Stimulated activated CD8-positive, alpha-beta memory T cell treated with anti-CD3 and anti-CD28 coated beads, Interleukin-12 subunit alpha, Interleukin-12 subunit beta, amount 100 ng/mL, for 4 hours (primary cell): ENCODE data around the gene LSAMP.

ENCODE experiments used
- DNase-seq: peaks from one replicate; pipeline ENCODE4 v3.0.0-alpha.2; 2020; ENCODE audit warnings: low read depth

LSAMP gene

GRCh38 chr3:116051040-116051439, 394.2 kb downstream of the LSAMP start:
- no peak for DNase-seq

DNA sequence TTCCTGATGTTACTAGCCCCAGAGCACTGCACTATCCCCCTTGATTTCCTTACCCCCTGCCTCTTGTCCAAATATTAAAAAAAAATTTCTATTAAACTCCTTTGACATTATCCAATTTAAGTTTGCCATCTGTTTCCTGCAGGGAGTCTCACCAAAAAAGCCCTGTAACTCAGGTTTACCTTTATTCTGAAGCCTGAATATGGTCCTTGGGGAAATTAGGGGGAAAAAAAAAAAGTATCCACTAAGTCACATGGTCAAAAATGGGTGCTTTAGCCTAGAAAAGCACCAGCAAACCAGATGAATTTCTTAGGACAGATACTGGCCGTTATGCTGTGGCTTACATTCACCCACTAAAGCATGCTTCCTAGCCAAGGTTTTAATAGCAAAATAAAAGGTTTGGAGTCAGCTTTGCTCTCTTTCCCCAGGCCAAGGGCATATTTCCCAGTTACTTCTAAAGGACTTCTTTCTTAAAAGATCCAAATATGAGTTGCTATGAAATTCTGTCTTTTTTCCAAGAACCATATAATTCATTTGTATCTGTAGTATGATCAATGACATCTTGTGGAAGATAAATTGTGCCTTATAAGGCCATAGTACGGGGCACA, 394.9 kb downstream of the LSAMP start:
- no peak for DNase-seq

DNA sequence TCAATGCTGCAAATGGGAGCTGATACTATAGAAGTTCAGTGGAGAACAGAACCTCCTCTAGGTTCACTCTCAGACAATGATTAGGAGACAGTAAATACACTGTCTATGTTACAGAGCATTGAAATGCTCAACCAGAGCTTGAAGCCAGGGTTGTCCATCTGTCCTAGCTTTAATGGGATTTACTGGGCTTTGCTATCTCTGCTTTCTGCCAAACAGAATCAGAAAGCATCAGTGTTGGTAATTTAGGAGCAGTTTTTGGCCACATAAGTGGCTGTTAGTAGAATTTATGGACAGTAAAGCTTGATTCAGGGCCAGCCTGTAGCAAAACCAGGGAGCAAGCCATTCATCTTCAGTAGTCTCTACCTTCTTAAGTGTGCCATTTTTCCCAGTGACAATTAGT, 396.3 kb downstream of the LSAMP start:
- DNase-seq, result no peak

DNA sequence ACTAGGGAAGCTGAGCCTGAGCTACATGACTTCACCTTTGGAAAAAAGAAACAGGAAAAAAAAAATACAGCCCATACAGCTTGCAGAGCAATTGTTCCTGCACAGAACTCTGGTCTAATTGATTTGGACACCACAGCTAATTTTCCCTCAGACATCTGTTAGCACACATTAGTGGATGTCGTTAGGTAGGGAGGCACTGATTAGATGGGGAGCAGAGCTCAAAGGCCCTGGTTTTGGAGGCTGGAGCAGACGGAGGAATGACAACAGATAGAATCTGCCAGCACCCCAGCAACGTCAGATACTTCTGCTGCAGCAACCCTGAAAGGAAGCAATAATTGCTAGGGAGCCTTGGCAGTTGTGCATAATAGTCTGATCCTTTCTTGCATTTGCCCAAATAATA, 398.9 kb downstream of the LSAMP start:
- DNase-seq, result no peak

- DNase-seq, result no peak
Measured at GRCh38 chr3:116045314-116045713, 400.0 kb downstream of the LSAMP start.

DNA sequence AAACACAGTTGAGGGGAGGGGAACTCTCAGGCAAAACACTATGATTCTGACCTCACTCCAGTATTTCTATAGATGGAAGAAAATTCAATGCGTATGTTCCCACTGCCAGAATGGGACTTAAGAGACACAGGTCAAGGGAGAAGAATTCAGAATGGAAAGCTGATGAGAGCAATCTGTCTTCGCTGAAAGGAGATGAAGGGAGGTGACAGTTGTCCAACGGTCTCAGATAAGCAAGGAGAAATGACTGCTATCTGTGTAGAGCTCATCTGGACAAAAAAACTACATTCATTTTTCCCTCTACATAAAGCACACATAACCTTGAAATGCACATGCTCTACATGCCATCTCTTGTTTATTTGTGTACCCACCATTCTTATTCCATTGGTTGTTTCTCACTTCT, 405.1 kb downstream of the LSAMP start:
- no peak for DNase-seq

- no peak for DNase-seq
Measured at GRCh38 chr3:116039651-116039985, 405.7 kb downstream of the LSAMP start.

GRCh38 chr3:116038968-116039650, 406.2 kb downstream of the LSAMP start:
- no peak for DNase-seq

DNA sequence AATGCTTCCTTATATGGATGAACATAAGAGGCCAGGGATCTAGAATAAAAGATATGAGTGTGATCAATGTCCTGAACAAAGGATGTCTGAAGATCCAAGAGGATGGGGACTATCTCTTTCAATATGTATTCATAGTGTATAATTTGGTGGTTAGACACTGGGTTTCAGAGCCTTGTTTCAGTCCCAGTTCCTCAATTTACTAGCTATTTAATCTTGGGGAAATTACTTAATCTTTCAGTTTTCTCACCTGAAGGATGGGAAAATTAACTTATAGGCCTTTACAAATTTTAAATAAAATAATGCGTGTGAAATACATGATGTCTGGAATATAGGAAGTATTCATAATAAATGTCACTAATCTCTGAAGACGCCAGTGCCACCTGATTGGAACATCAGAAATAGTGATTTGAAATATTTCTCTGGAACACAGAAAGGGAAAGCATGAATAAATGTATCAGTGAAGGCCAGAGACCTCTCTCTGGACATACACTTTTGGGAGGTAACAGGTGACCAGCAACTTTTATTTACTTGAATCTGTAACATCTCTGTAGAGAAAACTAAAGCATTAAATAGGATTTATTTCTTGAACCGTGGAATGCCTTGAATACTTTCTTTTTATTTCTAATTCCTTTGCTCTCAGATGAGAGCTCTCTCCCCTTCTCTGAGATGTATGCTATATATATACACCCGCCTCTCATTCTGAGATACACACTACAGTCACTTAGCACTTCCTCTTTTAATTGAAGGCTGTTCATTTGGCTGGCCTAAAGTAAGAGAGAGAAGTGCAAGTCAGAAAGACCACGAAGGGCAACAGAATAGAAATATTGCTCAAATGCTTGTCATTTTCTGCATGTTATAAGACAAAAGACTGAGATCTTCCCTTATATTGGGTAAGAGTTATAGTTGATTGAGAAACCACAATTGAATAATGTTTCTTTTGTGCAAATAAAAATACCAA, 407.1 kb downstream of the LSAMP start:
- DNase-seq, result no peak

- no peak for DNase-seq
Measured at GRCh38 chr3:116035429-116035828, 409.9 kb downstream of the LSAMP start.

DNA sequence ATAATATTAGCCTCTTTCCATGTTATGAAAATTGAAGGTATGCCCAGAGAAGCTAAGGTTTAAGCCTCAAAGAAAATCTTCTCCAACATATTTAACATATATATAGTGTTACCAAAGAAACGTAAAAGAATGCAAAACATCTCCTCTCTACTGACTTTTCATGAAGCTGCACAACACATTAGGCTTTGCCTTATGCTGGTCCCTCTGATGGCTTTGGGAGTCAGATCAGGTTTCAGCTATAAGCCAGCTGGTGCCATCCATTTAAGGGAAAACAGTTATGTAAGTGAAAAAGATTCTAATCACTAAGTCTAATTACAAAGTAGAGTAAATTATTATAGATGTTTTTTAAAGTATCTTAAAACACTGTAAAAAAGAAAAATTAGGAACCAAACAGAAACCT, 410.5 kb downstream of the LSAMP start:
- DNase-seq, result no peak

- no peak for DNase-seq
Measured at GRCh38 chr3:116034086-116034485, 411.2 kb downstream of the LSAMP start.

- no peak for DNase-seq
Measured at GRCh38 chr3:116033516-116033915, 411.8 kb downstream of the LSAMP start.

GRCh38 chr3:116032176-116032575, 413.1 kb downstream of the LSAMP start:
- DNase-seq, result no peak

DNA sequence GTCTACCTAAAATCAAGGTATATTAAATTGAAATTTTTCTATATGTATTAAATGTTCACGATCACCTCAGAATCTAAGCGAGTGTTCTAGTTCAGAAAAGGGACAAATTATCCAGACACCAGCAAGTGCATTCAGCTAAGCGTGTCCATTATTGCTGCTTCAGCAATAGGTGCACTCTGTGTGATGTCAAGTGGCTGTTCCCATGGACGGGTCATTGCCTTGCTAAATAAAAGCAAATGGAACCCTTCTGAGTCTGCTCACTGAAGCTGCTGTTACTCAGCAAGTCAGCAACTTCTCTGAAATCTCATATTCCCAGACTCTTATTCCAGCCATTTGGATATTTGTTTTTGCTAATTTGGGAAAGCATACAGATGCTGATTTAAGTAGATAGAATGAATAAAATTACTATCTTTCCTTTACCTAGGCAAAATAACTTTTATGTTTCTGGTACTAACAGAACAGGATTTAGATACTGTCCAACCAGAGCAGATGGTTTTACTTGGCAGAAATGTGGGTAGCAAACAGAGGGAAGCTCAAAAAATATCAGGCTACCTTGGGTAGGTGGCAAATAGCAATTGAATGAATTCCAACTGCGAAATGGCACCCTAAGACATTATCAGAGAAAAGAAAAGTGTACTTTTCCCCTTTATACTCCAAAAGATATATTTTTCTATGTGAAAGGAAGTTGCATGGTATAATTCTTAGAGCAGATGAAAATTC, 415.0 kb downstream of the LSAMP start:
- no peak for DNase-seq

DNA sequence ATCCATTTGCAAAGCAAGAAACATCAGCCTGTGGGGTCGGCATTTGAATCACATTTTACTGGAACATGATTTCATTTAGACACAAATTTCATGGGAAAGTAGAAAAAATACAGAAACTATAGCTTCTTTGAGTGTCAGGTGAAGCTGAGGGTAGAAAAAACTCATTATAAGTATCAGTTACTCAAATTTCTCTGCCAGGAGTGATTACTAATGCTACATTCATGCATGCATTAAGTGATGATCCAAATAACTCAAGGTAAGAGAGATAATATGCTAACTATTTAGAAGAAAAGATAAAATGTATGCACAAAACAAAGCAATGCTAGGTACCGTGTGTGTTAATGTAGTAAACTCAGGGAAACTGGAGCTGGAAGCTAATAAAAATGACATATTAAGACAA, 416.0 kb downstream of the LSAMP start:
- DNase-seq, result no peak

- no peak for DNase-seq
Measured at GRCh38 chr3:116028157-116028556, 417.1 kb downstream of the LSAMP start.

DNA sequence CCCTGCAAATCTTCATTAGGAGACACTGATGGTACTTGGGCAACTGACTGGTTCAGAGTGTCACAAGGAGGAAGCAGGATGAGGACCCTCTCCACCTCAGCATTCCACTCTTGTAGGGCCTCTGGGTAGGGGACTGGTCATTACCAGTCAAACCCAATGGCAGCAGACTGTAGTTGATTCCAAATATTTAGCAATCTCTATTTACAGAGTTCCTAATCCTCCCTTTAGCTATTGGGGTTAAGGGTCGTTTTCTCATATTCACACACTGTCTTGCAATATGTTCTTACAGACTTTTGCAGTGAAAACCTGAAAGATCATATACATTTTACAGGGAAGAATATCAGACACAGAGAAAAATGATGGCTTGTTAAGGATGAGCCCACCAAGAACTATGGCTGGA, 424.3 kb downstream of the LSAMP start:
- no peak for DNase-seq

GRCh38 chr3:116020495-116020894, 424.8 kb downstream of the LSAMP start:
- DNase-seq, result no peak

DNA sequence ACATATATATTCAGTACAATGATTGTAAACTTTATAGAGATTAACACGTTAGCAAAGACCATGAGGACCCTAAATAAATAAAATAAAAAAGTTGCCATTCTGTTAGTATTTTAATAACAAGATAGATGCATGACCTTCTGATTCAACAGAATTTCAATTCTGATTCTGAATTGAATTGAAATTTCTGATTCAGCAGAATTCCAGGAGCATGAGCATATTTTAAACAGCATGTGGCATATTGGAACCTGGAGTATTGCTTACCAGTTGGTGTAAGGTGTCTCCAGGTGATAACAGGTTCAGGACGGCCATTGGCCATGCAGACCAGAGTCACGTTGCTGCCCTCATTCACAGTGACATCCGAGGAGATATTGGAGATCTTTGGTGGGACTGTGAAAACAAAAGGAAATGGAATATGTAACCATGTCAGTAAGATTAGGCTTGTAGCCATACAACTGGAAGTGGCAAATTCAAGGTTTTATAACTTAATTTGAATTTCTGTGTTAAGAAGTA, 426.0 kb downstream of the LSAMP start:
- no peak for DNase-seq

GRCh38 chr3:116018646-116019045, 426.6 kb downstream of the LSAMP start:
- DNase-seq, result no peak

- no peak for DNase-seq
Measured at GRCh38 chr3:116015931-116016330, 429.4 kb downstream of the LSAMP start.
